HepG2 (cell line): Measurements from ENCODE around the gene CYP2W1. TPM values are rescaled to one million over a fixed set of nuclear protein-coding genes. Genes with fewer than 3 reads are reported as not detected.

Experiments
- ATAC-seq: fragments of 200-7000 bp; cut with Tn5 transposase; 3 replicates; pipeline ENCODE4 v1.9.1; 2020; ENCODE audit warnings: mild to moderate bottlenecking, moderate library complexity
- BruUV-seq: library from RNA; stranded (reverse); fragments of 400-500 nt; replicated peaks from 2 replicates; lab custom pipeline; 2021; lab: Mats Ljungman, UMichigan
- CTCF ChIA-PET: fragments of 300-600 bp; formaldehyde crosslinking; extraction: SDS; loops from one replicate; lab custom pipeline; 2021; ENCODE audit warnings: low total read pairs, inconsistent platforms, low intra/inter-chr PET ratio; lab: Yijun Ruan, JAX
- POLR2A ChIA-PET: fragments of 350-600 bp; sonication (Branson Sonifier 250); formaldehyde crosslinking; loops from one replicate; lab custom pipeline; 2020; ENCODE audit warnings: antibody characterized with exemption, inconsistent platforms; lab: Yijun Ruan, JAX
- DNase-seq: peaks from one replicate; pipeline ENCODE4 v3.0.0-alpha.2; 2015; ENCODE audit warnings: low spot score
- FAIRE-seq: peaks from 3 replicates; lab custom pipeline; 2011; peaks lifted over from hg19 to GRCh38; lab: Jason Lieb, UNC
- H2AFZ ChIP-seq: one replicate; pipeline ENCODE4 v1.6.1; 2011; ENCODE audit warnings: low read length, inconsistent platforms
- H3K27ac ChIP-seq: fragments of 300-600 bp; 3 replicates; pipeline ENCODE4 v1.8.0; 2011; ENCODE audit warnings: mixed run types, mild to moderate bottlenecking, mixed read lengths, low read length, inconsistent platforms; ENCODE audit not compliant: insufficient read depth; ENCODE audit errors: extremely low read length
- H3K27me3 ChIP-seq, 2 experiments: fragments of 200-600 bp in 1 of 2; 2 replicates in 1 of 2; 3 replicates in 1 of 2; pipeline versions ENCODE4 v1.6.0 to v1.8.0; 2011; ENCODE audit warnings: low read length in 2 of 2, mild to moderate bottlenecking in 2 of 2, moderate library complexity in 2 of 2, inconsistent platforms in 1 of 2; ENCODE audit not compliant: insufficient read depth in 2 of 2, control insufficient read depth in 1 of 2
- H3K36me3 ChIP-seq, 2 experiments: fragments of 200-600 bp in 1 of 2; replicated peaks in 1 of 2; 2 replicates in 1 of 2; 3 replicates in 1 of 2; pipeline versions ENCODE4 v1.5.1 to v1.8.0; 2011; ENCODE audit warnings: low read length in 2 of 2, inconsistent platforms in 1 of 2; ENCODE audit not compliant: insufficient read depth in 2 of 2, control insufficient read depth in 1 of 2
- H3K4me1 ChIP-seq: 2 replicates; pipeline ENCODE4 v1.5.1; 2012; ENCODE audit warnings: low read length, inconsistent platforms; ENCODE audit not compliant: insufficient read depth
- H3K4me2 ChIP-seq: 2 replicates; pipeline ENCODE4 v1.6.0; 2011; ENCODE audit warnings: low read depth, low read length, inconsistent platforms
- H3K4me3 ChIP-seq, 3 experiments: fragments of 200-600 bp in 1 of 3; sonication (generic), shearing (Covaris generic) in 1 of 3; replicated peaks in 1 of 3; 2 replicates each; pipeline ENCODE4 v1.5.1; 2011 to 2016; ENCODE audit warnings: low read length in 3 of 3, inconsistent platforms in 2 of 3, low read depth in 2 of 3, mild to moderate bottlenecking in 2 of 3, control low read depth in 1 of 3, mixed read lengths in 1 of 3; ENCODE audit not compliant: insufficient read depth in 1 of 3
- H3K79me2 ChIP-seq: one replicate; pipeline ENCODE4 v1.6.1; 2011; ENCODE audit warnings: low read length, inconsistent platforms; ENCODE audit not compliant: insufficient read depth
- H3K9ac ChIP-seq: 2 replicates; pipeline ENCODE4 v1.6.0; 2011; ENCODE audit warnings: mild to moderate bottlenecking, low read depth, low read length, inconsistent platforms; ENCODE audit not compliant: insufficient read depth
- H3K9me3 ChIP-seq: 2 replicates; pipeline ENCODE4 v1.5.1; 2012; ENCODE audit warnings: mild to moderate bottlenecking, low read length
- H4K20me1 ChIP-seq: 2 replicates; pipeline ENCODE4 v1.6.0; 2011; ENCODE audit warnings: inconsistent platforms, mild to moderate bottlenecking, low read length, moderate library complexity; ENCODE audit not compliant: insufficient read depth
- AGO2 ChIP-seq: fragments of 200-400 bp; formaldehyde crosslinking; optimal IDR thresholded peaks from 2 replicates; pipeline ENCODE3; 2017; ENCODE audit warnings: mild to moderate bottlenecking, low read depth, low read length, moderate library complexity
- ATF7 ChIP-seq, 2 experiments: fragments of 450-650 bp in 1 of 2; sonication (generic) in 1 of 2; formaldehyde crosslinking in 1 of 2; IDR thresholded peaks; 2 replicates each; pipeline versions ENCODE4 v1.4.0 to v1.6.1; 2016 to 2020; ENCODE audit warnings: antibody characterized with exemption in 1 of 2, mild to moderate bottlenecking in 1 of 2, missing genetic modification reagents in 1 of 2
- CCAR2 ChIP-seq: fragments of 200-400 bp; formaldehyde crosslinking; optimal IDR thresholded peaks from 2 replicates; pipeline ENCODE3; 2018; ENCODE audit warnings: low read depth, mild to moderate bottlenecking, low read length, moderate library complexity
- HMGA1 ChIP-seq: sonication (generic); formaldehyde crosslinking; conservative IDR thresholded peaks from 2 replicates; pipeline ENCODE4 v1.4.0; 2020; ENCODE audit warnings: missing genetic modification reagents
- MAFF ChIP-seq: IDR thresholded peaks from 2 replicates; pipeline ENCODE4 v1.6.1; 2011; ENCODE audit warnings: low read depth, low read length, improper control_type of control experiment
- MXI1 ChIP-seq: IDR thresholded peaks from 3 replicates; pipeline ENCODE4 v1.6.1; 2012; ENCODE audit warnings: low read depth, low read length, inconsistent platforms, borderline replicate concordance
- NONO ChIP-seq, 2 experiments: fragments of 450-650 bp in 1 of 2; sonication (generic) in 1 of 2; formaldehyde crosslinking in 1 of 2; IDR thresholded peaks in 1 of 2; conservative IDR thresholded peaks in 1 of 2; 2 replicates each; pipeline versions ENCODE4 v1.6.1 to v1.8.0; 2017 to 2022; ENCODE audit warnings: mild to moderate bottlenecking in 1 of 2, missing genetic modification reagents in 1 of 2, moderate library complexity in 1 of 2
- RBFOX2 ChIP-seq: fragments of 200-400 bp; formaldehyde crosslinking; IDR thresholded peaks from 2 replicates; pipeline ENCODE4 v1.6.1; 2017; ENCODE audit warnings: low read depth, mild to moderate bottlenecking, low read length
- TBX3 ChIP-seq: fragments of 450-650 bp; IDR thresholded peaks from 2 replicates; pipeline ENCODE4 v1.6.1; 2017; ENCODE audit warnings: antibody characterized with exemption, mild to moderate bottlenecking, inconsistent platforms, borderline replicate concordance
- ZKSCAN8 ChIP-seq: IDR thresholded peaks from 2 replicates; pipeline ENCODE4 v1.6.1; 2016; ENCODE audit warnings: borderline replicate concordance, missing genetic modification reagents, missing compliant biosample characterization
- ZNF383 ChIP-seq: sonication (generic); formaldehyde crosslinking; IDR thresholded peaks from 2 replicates; pipeline ENCODE4 v1.4.0; 2020; ENCODE audit warnings: missing genetic modification reagents, mild to moderate bottlenecking, borderline replicate concordance
- ZNF432 ChIP-seq: sonication (generic); formaldehyde crosslinking; IDR thresholded peaks from 2 replicates; pipeline ENCODE4 v1.5.0; 2020; ENCODE audit warnings: missing genetic modification reagents, mild to moderate bottlenecking, borderline replicate concordance
- ZSCAN22 ChIP-seq: sonication (generic); formaldehyde crosslinking; IDR thresholded peaks from 2 replicates; pipeline ENCODE4 v1.4.0; 2020; ENCODE audit warnings: mild to moderate bottlenecking, missing genetic modification reagents
- whole genome bisulfite sequencing: methylation state at CpG from one replicate; pipeline ENCODE4 v1.1.6; 2017; ENCODE audit warnings: low lambda C conversion rate; 5-methylcytosine and 5-hydroxymethylcytosine counted together
- in situ Hi-C: cut with HindIII; loops from 2 replicates; pipeline ENCODE4 v1.10.0; 2017; ENCODE audit warnings: low pct_unique_long_range_greater_than_20kb; ENCODE audit not compliant: extremely low pct_ligation_motif_present
- intact Hi-C: fragments of 100-400 bp; cut with micrococcal nuclease; formaldehyde crosslinking; loops from one replicate; pipeline ENCODE4 v1.10.0; 2022; ENCODE audit not compliant: unreplicated experiment
- polyA plus RNA-seq, 8 experiments: library from polyadenylated mRNA; depleted of rRNA in 3 of 8; stranded (reverse) in 7 of 8; unstranded in 1 of 8; fragments of >200 nt; fragmentation: Illumina TruSeq in 4 of 8; extraction: Trizol in 4 of 8; gene quantifications; 2 replicates each; pipeline versions ENCODE4 v1.2.1 to v1.2.3, GENCODE V29; 2011 to 2016; ENCODE audit warnings: low read depth in 4 of 8, missing spikeins in 1 of 8, mixed read lengths in 1 of 8; ENCODE audit not compliant: insufficient read depth in 1 of 8
- total RNA-seq, 5 experiments: library from RNA; depleted of rRNA; stranded (reverse); fragments of >200 nt; fragmentation: Illumina TruSeq; extraction: Trizol; gene quantifications; 2 replicates each; pipeline ENCODE4 v1.2.3, GENCODE V29; 2016; ENCODE audit warnings: low read depth in 1 of 5
- TF ChIP-seq, protein P1 (sequence below): IDR thresholded peaks from 2 replicates; pipeline ENCODE4 v1.6.1; 2016; ENCODE audit warnings: mild to moderate bottlenecking
- TF ChIP-seq, protein P2 (sequence below): sonication (generic); formaldehyde crosslinking; IDR thresholded peaks from 2 replicates; pipeline ENCODE4 v1.5.1; 2020; ENCODE audit warnings: missing genetic modification reagents, mild to moderate bottlenecking, borderline replicate concordance

CYP2W1 gene
- total and polyA plus RNA-seq, 2 of the 13 experiments (the other 11 are each of a cell fraction or from before 2014, with no cell fraction given): 19.5 to 31.7 TPM

DNA sequence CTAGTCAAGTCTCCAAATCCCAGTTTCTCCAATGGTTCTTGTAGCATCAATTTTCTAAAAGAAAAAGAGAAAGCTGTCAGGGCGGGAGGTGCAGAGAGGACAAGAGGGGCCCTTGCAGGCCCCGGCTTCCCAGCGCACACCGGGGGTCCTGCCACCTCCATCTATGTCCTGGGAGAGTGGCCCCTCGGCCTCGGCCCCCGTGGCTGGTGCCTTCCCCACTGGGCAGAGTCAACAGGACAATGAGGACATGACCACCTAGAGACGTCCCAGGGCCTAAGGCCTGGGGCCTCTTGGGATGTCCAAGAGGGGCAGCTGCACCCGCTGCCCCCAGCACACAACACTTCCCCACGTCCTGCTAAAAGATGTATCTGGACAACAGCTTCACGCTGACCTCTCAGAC is 13.6 kb upstream of the CYP2W1 start:
- Histone ChIP-seq H3K4me3 (no peak overlapping the region), H3K4me1 (peaks cover 53% of the 10 kb centered on the region), H3K36me3 (peaks cover 21 to 48% of the 10 kb centered on the region in 2 experiments), H3K9ac (no peak overlapping the region), H4K20me1 (peaks cover 18% of the 10 kb centered on the region; the same call in 1 of the 2 replicates), H3K79me2 (peaks cover 47% of the 10 kb centered on the region), H3K27me3 (no peaks in the 10 kb centered on the region; a peak in 1 of 5 replicates), H2AFZ (no peak overlapping the region), H3K27ac (no peak overlapping the region), H3K9me3 (no peaks in the 10 kb centered on the region), H3K4me2 (no peak overlapping the region)
- FAIRE-seq (no peak), ATAC-seq (no peak), DNase-seq (no peak)
- ChIA-PET CTCF (no interaction called here), POLR2A (interaction anchor here (1.6 kb wide), 2 partner anchors 12 to 23 kb away, joined by 4 to 7 read pairs; no protein-coding TSS in a partner anchor)
- TF ChIP-seq AGO2: peak; percentile 71
- peak; percentile 46; the same call in 1 of the 2 replicates for TF ChIP-seq RBFOX2
- TF ChIP-seq, protein P1, sequence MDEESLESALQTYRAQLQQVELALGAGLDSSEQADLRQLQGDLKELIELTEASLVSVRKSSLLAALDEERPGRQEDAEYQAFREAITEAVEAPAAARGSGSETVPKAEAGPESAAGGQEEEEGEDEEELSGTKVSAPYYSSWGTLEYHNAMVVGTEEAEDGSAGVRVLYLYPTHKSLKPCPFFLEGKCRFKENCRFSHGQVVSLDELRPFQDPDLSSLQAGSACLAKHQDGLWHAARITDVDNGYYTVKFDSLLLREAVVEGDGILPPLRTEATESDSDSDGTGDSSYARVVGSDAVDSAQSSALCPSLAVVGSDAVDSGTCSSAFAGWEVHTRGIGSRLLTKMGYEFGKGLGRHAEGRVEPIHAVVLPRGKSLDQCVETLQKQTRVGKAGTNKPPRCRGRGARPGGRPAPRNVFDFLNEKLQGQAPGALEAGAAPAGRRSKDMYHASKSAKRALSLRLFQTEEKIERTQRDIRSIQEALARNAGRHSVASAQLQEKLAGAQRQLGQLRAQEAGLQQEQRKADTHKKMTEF (CRISPR knock-in tag): no peak
- intact Hi-C loops: no loop called here
- 98% methylated on average over 8 of the region's 11 CpGs for WGBS
- in situ Hi-C loops: no loop called here
- no TSS peak for BruUV-seq

DNA sequence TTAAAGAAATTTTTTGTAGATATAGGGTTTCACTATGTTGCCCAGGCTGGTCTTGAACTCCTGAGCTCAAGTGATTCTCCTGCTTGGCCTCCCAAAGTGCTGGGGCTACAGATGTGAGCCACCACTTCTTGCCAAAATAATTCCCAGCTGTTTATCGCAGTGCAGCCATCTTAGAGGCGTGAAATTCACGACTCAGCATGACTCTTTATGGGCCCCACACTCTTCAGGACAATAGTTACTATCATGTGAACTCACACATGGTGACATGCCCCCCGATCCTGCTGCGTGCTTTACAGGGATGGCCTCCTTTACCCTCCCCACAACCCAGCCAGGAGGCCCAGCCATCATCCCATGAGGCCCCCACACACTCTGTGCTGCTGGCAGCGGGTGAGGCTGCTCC is 12.2 kb upstream of the CYP2W1 start:
- no peaks in the 10 kb centered on the region; a peak in 1 of 5 replicates for H3K27me3 ChIP-seq
- TF ChIP-seq ATF7 (IDR thresholded peaks at IDR 0.05): no peak
- no peak for TF ChIP-seq ATF7 (CRISPR knock-in tag; IDR thresholded peaks at IDR 0.05)
- TF ChIP-seq ZNF383 (CRISPR knock-in tag): no peak
- no peak for TF ChIP-seq CCAR2
- TF ChIP-seq ZSCAN22 (CRISPR knock-in tag): no peak
- no peak for TF ChIP-seq ZKSCAN8
- no peak for TF ChIP-seq NONO (IDR thresholded peaks at IDR 0.05)
- TF ChIP-seq NONO (CRISPR knock-in tag; conservative IDR thresholded peaks at IDR 0.05): no peak
- no peak for TF ChIP-seq TBX3
- no peak for TF ChIP-seq HMGA1 (CRISPR knock-in tag)
- TF ChIP-seq MXI1: no peak
- TF ChIP-seq, protein P2, sequence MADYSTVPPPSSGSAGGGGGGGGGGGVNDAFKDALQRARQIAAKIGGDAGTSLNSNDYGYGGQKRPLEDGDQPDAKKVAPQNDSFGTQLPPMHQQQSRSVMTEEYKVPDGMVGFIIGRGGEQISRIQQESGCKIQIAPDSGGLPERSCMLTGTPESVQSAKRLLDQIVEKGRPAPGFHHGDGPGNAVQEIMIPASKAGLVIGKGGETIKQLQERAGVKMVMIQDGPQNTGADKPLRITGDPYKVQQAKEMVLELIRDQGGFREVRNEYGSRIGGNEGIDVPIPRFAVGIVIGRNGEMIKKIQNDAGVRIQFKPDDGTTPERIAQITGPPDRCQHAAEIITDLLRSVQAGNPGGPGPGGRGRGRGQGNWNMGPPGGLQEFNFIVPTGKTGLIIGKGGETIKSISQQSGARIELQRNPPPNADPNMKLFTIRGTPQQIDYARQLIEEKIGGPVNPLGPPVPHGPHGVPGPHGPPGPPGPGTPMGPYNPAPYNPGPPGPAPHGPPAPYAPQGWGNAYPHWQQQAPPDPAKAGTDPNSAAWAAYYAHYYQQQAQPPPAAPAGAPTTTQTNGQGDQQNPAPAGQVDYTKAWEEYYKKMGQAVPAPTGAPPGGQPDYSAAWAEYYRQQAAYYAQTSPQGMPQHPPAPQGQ (CRISPR knock-in tag): no peak
- TF ChIP-seq ZNF432 (CRISPR knock-in tag): no peak
- TF ChIP-seq MAFF: peak; percentile 79

More for the DNA sequence above, 12.2 kb upstream of the CYP2W1 start:
- intact Hi-C loops: no loop called here
- no peak for ATAC-seq
- FAIRE-seq: no peak
- in situ Hi-C loops: no loop called here
- BruUV-seq: no TSS peak
- Histone ChIP-seq H3K4me3 (no peak overlapping the region), H2AFZ (no peak overlapping the region), H4K20me1 (peaks cover 18% of the 10 kb centered on the region; the same call in 1 of the 2 replicates), H3K9me3 (no peaks in the 10 kb centered on the region), H3K79me2 (peaks cover 57% of the 10 kb centered on the region), H3K27ac (peak overlapping the region; percentile 12), H3K36me3 (peaks cover 21 to 48% of the 10 kb centered on the region in 2 experiments), H3K4me2 (no peak overlapping the region), H3K9ac (no peak overlapping the region), H3K4me1 (peaks cover 40% of the 10 kb centered on the region)
- CTCF ChIA-PET: no interaction called here
- DNase-seq: no peak
- POLR2A ChIA-PET: interaction anchor here (1.2 to 1.6 kb wide), 2 partner anchors 13 to 22 kb away, joined by 4 to 8 read pairs; no protein-coding TSS in a partner anchor
- WGBS: 98% methylated on average over 5 of the region's 6 CpGs
